GM19238 (cell line): ENCODE results near the gene USP34.
"Not testable (repeated sequence)": the region's sequence is repeated elsewhere in the genome, so short reads cannot be mapped to it uniquely, and the experiment has no call there.

Source experiments
- DNase-seq: peaks from one replicate; pipeline ENCODE4 v3.0.0; 2011; ENCODE audit warnings: low spot score; ENCODE audit not compliant: insufficient read length

USP34 gene

DNA sequence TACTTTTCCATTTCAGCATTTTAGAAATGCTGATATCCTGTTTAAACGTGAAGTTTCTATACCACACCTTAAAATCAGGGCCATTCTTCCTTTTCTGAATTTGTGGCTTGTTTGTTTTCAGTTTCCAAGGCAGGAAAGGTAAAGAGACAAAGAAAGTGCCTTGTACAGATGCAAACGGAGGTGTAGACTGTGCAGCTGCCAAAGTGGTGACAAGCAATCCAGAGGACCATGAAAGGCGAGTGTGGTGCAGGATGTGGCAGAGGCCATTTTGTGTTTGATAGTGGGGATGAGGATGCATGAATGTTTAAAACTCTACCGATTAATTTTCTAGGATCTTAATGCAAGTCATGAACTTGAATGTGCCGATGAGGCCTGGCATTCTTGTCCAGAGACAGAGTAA lies 308.2 kb downstream of the USP34 start:
- no peak for DNase-seq

- no peak for DNase-seq
Observed at GRCh38 chr2:61161888-61162287, 309.0 kb downstream of the USP34 start, which contains the start of gene C2orf74. Gene C2orf74, plus strand, starts transcription at chr2:61162188. Its CDS starts 327 bp downstream, at chr2:61162515.

DNA sequence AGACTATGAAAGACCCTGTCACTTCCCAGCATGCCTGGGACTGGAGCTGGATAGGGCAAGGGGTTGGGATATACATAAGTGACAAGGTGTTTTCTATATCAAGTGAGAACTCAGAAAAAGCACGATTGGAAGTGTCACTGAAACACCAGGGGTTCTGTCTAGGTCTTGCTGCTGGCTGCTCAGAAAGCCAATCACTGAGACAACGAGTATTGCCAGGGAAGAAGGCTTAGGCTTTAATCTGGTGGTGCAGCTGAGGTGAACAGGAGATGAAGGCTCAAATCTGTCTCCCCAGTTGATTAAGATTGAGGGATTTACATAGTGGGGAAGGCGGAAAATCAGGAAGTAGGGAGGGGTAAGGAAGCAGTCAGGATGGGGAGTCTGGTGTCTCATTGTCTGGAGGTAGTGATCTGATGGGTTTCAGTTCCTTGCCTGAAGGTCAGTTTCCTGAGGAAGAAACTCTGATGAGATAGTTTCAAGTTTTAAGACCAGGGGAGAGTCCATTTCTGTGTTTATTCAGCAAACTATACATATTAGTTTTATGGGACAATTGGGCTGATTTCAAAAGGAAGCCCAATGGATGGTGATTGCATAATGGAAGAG lies 312.4 kb downstream of the USP34 start:
- DNase-seq = no peak

DNA sequence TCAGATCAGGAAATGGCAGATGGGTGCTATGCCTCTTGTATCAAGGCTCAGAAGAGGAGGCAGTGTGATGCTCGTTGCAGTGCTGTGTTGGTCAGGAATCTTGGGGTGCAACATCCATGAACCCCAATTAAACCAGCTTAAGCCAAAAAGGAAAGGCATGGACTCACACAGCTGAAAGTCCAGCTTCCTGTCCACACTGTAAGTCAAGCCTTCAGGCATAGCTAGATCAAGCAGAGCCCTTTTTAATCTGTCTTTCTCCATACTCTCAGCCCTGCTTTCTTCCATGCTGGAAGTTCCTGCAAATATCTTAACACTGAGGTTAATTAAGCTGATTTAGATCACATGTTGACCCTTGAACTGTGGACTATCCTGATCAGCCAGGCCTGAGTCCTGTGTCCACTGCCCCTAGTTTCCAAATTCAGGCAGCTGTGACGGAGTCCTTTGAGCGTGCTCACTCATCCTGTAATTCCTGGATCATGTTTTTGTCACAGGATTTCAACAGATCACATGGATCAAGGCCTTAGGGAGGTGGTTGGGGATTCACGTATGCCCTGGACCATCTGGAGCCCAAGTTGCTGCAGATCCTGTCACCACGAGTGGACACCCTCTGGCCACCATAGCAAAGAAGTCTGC lies 313.4 kb downstream of the USP34 start:
- no peak for DNase-seq

GRCh38 chr2:61151436-61151835 lies 319.5 kb downstream of the USP34 start:
- DNase-seq = no peak

DNA sequence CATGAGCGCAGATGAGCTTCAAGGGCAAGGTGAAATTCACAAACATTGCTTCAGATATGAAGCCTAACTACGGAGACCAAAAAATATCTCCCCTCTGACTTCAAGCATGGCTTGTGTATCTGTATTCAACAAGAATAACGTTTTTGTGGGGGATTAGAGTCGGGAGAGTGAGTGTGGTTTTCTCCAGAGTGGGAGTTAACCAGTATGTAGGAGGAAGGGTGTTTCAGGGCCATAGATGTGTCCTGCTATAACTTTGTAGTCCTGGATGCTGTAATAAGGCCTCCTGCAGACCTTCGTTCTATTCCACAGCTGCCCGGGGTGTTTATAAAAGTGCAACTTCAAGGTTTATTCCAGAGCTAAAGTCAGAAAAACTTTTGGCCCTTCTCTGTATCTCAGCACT lies 321.8 kb downstream of the USP34 start:
- no peak for DNase-seq

DNA sequence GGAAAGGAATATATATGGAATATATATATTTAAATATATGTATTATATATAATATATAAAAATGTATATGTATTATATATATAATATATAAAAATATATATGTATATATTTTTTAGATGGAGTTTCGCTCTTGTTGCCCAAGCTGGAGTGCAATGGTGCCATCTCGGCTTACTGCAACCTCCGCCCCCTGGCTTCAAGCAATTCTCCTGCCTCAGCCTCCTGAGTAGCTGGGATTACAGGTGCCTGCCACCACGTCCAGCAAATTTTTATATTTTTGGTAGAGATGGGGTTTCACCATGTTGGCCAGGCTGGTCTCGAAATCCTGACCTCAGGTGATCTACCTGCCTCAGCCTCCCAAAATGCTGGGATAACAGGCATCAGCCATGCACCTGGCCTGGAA lies 322.8 kb downstream of the USP34 start:
- not testable (repeated sequence) for DNase-seq

GRCh38 chr2:61145990-61146389 lies 324.9 kb downstream of the USP34 start:
- DNase-seq = no peak

DNA sequence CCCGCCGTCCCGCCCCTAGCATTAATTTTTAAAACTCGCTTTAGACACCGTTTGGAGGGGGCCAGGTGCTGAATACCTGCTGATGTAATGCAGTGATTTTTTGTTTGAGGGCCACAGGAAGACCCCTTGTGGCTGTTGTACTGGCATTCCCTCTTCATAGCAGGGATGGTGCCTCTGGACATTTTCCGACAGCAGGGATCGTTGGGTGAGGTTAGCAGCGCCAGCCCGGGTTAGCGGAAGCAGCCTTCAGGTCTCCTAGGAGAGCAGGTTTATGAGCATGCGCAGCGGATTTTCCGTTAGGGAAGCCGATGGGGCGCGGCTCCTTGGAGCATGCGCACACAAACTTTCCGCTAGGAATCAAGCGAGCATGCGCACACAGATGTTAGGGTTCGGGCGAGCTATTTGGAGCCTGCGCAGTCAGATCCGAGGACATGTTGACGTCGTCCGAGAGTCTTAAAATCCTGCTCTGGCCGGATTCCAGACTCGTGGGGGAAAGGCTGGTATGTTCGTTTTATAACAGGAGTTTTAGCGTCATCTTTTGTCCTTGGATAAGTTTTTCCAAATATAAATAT lies 326.1 kb downstream of the USP34 start:
- peak; percentile 91 for DNase-seq

DNA sequence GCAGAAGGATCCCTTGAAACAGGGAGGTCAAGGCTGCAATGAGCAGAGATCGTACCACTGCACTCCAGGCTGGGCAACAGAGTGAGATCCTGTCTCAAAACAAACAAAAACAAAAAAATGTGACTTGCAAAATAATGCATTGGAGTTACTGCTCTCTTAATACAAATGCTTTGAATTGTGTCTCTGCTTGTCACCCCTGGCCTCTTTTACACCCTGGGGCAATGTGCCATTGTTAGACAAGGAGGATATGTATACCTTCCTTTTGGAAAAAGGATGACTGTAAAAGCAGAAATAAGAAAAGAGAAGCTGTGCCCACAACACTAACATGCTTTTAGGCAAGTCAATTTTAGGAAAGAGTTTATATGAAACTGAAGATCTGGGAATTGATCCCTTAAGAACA lies 329.7 kb downstream of the USP34 start:
- no peak for DNase-seq

DNA sequence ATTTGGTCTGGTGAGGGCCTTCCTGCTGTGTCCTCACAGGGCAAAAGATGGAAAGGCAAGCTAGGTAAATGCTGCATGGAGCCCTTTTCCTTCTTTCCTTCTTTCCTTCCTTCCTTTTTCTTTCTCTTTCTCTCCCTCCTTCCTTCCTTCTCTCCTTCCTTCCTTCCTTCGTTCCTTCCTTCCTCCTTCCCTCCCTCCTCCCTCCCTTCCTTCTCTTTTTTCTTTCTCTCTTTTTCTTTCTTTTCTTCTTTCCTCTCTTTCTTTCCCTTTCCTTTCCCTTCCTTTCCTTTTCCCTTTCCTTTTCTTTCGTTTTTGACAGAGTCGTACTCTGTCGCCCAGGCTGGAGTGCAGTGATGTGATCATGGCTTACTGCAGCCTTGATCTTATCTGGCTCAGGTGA lies 332.0 kb downstream of the USP34 start:
- DNase-seq = no peak
